HUES48 (cell line): ENCODE measurements around the gene CCDC33.
"Not testable (repeated sequence)": the region's sequence is repeated elsewhere in the genome, so short reads cannot be mapped to it uniquely, and the experiment has no call there.

ENCODE experiments used
- H3K27ac ChIP-seq: one replicate; pipeline ENCODE4 v1.7.0; 2013; ENCODE audit warnings: low read depth, low read length, inconsistent platforms
- H3K27me3 ChIP-seq: 2 replicates; pipeline ENCODE4 v1.6.1; 2013; ENCODE audit warnings: mild to moderate bottlenecking, low read length; ENCODE audit not compliant: control insufficient read depth, insufficient read depth
- H3K36me3 ChIP-seq: 2 replicates; pipeline ENCODE4 v1.6.1; 2013; ENCODE audit warnings: low read length; ENCODE audit not compliant: control insufficient read depth, insufficient read depth
- H3K4me1 ChIP-seq: 2 replicates; pipeline ENCODE4 v1.6.1; 2013; ENCODE audit warnings: mild to moderate bottlenecking, low read length; ENCODE audit not compliant: control insufficient read depth, insufficient read depth
- H3K4me3 ChIP-seq: 2 replicates; pipeline ENCODE4 v1.5.1; 2013; ENCODE audit warnings: mild to moderate bottlenecking, low read depth, low read length
- H3K9ac ChIP-seq: 2 replicates; pipeline ENCODE4 v1.6.1; 2013; ENCODE audit warnings: mild to moderate bottlenecking, low read depth, low read length, moderate library complexity
- H3K9me3 ChIP-seq: 2 replicates; pipeline ENCODE4 v1.6.1; 2013; ENCODE audit warnings: low read length; ENCODE audit not compliant: control insufficient read depth, insufficient read depth

The CCDC33 gene

DNA sequence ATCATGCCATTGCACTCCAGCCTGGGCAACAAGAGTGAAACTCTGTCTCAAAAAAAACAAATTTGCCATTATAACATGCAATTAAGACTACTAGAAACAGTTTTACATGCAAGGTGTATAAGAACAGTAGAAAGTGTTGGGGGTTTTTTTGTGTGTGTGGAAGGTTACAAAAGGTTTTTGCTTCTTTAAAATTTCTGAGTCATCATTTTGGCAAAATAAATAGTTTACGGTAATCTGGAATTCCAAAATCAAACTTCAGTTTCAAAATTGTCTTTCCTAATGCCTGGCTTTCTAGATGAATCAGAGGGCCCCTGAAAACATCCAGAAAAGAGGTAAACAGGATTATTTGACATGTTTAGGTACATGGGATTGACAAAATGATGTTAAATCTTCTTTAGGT lies 124.7 kb downstream of the CCDC33 start:
- peaks cover 32% of the 10 kb centered on the region for H3K4me1 ChIP-seq
- not testable (repeated sequence) for H3K4me3 ChIP-seq, H3K36me3 ChIP-seq, H3K27ac ChIP-seq, H3K9me3 ChIP-seq, H3K9ac ChIP-seq
- H3K27me3 ChIP-seq, result peaks cover 18% of the 10 kb centered on the region

DNA sequence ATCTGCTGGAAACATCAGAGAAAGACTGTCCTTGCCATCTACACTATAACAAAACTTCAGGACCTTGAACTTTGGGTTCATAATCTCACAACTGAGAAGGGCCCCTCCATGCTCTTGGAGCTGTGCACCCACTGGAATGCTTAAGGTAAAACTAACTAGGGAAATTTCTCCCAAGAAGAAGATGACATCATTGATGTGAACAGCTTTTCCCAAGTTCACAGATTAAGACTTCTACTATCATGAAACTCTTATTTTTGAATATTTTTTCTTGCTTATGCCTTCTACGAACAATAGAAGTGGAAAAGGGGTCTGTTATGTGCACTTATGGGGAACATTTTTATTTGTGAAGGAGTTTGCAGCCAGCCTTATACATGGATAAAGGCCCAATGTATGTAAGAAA lies 126.4 kb downstream of the CCDC33 start:
- peaks cover 25% of the 10 kb centered on the region for H3K27me3 ChIP-seq
- H3K4me3 ChIP-seq, result no peak overlapping the region
- no peaks in the 10 kb centered on the region for H3K9me3 ChIP-seq
- H3K27ac ChIP-seq, result no peak overlapping the region
- no peak overlapping the region for H3K9ac ChIP-seq
- H3K4me1 ChIP-seq, result peaks cover 32% of the 10 kb centered on the region
- no peaks in the 10 kb centered on the region for H3K36me3 ChIP-seq

DNA sequence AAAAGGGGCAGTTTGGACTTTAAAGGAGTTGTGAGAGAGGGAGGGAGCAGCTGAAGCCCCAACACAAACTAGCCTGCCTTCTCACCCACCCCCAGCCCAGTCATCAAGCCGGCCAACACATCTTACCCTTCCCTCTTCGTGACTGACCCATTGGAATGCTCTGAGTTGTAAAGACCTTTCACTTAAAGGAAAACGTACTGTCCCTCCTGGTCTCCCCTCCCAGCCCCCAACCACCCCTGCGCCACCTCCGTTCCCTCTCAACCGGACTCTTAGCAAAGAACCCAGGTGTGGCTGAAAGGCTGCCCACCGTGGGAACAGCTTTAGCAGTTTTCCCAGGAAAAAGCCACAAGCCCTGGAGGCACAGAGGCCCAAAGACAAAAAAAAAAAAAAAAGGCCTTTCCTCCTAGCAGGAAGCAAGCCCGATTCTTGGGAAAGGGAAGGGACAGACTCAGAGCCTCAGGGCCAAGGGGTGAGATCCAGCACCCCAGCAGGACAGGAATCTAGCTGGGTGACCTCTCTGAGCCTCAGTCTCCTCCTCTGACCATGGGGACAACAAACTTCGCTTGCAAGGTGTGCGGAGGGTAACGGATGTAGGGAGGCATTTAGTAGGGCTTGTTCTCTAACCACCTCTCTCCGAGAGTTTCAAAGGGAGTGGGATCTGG lies 128.9 kb downstream of the CCDC33 start:
- Histone ChIP-seq H3K36me3 (no peaks in the 10 kb centered on the region), H3K4me1 (peaks cover 15% of the 10 kb centered on the region), H3K9me3 (no peaks in the 10 kb centered on the region), H3K4me3 (peak overlapping the region; percentile 67), H3K27me3 (peaks cover 25% of the 10 kb centered on the region), H3K27ac (peak overlapping the region; percentile 60), H3K9ac (peak overlapping the region; percentile 71; the same call in 1 of the 2 replicates)

DNA sequence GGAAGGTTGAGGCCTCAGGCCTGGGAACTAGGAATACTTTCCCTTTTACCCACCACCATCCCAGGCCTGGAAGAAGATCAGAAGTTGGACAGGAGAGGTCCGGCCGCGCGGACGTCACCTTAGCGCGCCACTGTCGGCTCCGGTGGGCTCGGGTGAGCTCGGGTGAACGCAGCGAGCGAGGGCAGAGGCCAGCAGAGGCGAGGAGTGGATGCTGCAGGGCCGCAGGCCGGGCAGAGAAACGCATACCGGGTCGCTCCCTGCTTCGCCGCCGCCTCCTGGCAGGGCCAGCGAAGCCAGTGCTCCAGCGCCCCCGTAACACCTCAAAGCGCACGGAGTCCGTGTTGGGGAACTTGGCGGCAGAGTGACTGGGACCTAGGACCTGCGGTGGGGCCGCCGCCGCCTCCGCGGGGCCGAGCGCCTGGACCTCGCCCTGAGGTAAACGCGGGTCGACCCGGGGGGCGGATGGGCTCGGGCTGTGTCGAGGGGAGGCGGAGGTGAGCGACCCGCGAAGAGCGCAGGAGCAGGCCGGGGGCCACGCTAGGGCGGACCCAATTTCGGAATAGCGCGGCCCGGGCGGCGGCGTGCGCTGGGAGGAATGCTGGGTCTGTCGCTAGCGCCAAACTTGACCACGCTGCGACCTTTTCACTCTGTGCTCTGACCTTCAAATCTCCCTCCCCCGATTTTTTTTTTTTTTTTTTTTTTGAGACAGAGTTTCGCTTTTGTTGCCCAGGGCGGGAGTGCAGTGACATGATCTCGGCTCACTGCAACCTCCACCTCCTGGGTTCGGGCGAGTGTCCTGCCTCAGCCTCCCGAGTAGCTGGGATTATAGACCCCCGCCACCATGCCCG lies 129.7 kb downstream of the CCDC33 start:
- H3K27me3 ChIP-seq, result peaks cover 25% of the 10 kb centered on the region
- peaks cover 14% of the 10 kb centered on the region for H3K4me1 ChIP-seq
- no peaks in the 10 kb centered on the region for H3K36me3 ChIP-seq
- H3K27ac ChIP-seq, result peak overlapping the region; percentile 60
- H3K4me3 ChIP-seq, result peak overlapping the region; percentile 67
- H3K9me3 ChIP-seq, result no peaks in the 10 kb centered on the region
- H3K9ac ChIP-seq, result peak overlapping the region; percentile 71

DNA sequence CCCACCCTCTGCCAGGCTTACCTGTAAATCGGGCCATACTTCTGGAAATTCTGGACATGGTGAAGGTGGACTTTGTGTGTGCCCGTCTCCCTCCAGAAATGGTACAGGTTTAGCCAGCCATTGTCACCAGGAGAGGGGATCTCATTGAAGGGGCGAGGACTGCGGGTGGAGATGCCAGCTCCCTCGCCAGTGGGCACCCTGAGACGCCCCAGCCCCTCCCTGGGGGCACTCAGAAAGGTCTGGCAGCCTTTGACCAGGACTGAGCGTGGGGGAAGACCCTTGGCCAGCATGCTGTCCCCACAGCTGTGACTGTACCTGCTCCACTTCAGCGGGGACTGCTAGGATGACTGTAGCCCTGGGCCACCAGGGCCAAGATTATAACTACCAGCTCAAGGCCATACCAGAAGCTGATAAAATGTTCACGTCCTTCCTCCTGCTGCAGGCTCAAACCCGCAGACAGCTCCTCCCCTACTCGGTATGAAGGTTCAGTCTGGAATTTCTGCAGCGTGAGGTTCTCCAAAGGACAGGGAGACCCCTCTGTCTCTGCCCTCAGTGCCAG lies 131.2 kb downstream of the CCDC33 start, which contains the start of gene CYP11A1:
Gene CYP11A1, minus strand, starts transcription at position 351 of the 559 bp plus-strand sequence. Its CDS starts 61 bp downstream, at position 290.
- no peaks in the 10 kb centered on the region for H3K36me3 ChIP-seq
- no peak within 1 kb of the TSS for H3K9ac ChIP-seq
- H3K27me3 ChIP-seq, result peaks cover 25% of the 10 kb centered on the region
- H3K4me3 ChIP-seq, result no peak within 1 kb of the TSS
- H3K27ac ChIP-seq, result no peak within 1 kb of the TSS
- H3K9me3 ChIP-seq, result no peaks in the 10 kb centered on the region
- H3K4me1 ChIP-seq, result peaks cover 14% of the 10 kb centered on the region

DNA sequence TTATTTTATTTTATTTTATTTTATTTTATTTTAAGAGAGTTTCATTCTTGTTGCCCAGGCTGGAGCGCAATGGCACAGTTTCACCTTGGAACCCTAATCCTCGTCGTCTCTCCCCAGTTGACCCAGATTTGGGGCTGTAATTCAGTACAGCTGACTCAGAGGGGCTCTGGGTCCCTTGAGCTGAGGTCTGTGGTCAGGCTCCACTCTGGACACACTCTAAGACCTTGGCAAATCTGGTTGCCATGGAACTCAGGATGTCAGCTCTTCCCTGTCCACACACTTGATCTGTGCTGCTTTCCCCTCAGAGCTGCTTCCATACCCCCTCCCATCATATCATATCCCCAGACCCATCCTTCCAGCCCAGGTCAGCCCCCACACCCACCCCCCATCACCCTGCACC lies 132.0 kb downstream of the CCDC33 start:
- H3K9me3 ChIP-seq, result no peaks in the 10 kb centered on the region
- H3K36me3 ChIP-seq, result no peaks in the 10 kb centered on the region
- H3K4me1 ChIP-seq, result peaks cover 14% of the 10 kb centered on the region
- H3K9ac ChIP-seq, result no peak overlapping the region
- H3K4me3 ChIP-seq, result no peak overlapping the region
- no peak overlapping the region for H3K27ac ChIP-seq
- H3K27me3 ChIP-seq, result peaks cover 25% of the 10 kb centered on the region

DNA sequence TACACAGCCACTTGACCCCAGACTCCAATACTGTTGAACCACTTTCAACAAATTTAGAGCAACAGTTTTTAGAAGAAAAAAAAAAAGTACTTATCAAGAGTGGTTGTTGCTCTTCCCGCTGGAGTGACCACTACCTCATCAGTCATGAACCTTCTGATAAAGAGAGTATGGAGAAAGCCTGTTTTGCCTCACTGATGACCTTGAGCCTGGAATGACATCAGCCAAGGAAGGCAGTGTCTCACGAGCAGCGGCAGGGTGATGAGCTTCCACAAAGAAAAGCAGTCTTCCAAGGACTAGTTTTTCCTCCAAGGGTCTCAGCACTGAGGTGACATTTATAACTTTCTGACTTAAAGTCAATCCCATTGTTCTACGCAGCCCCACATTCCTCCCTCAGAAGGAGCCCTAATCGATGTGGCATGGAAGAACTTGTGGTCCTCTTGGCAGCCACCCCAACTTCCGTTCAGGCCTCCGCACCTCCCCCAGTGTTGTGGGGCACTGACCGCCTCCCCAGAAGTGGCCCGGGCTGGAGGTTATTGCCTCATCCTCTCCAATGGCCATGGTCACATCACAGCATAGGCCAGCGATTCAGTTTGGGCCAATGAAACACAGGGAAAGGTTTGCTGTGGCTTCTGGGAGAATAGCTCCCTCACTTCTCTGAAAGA lies 133.1 kb downstream of the CCDC33 start:
- Histone ChIP-seq H3K27me3 (peaks cover 23% of the 10 kb centered on the region), H3K4me3 (no peak overlapping the region), H3K4me1 (peaks cover 13% of the 10 kb centered on the region)

DNA sequence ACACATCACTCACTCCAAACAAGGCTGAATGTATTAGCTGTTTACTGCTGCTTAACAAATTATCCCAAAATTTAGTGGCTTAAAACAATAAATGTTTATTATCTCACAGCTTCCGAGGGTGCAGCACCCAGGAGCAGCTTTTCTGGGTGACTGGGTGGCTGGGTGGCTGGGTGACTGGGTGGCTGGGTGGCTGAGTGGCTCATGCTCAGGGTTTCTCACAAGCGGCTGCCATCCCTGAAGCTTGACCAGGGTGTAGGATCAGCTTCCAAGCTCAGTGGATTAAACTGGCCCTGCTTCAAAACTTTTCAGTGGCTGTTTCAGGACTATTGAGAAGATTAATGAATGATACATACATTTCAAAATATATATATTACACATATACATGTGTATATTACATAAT lies 133.6 kb downstream of the CCDC33 start:
- Histone ChIP-seq H3K4me1 (peaks cover 12% of the 10 kb centered on the region), H3K9ac (no peak overlapping the region), H3K4me3 (no peak overlapping the region), H3K27ac (no peak overlapping the region), H3K36me3 (no peaks in the 10 kb centered on the region), H3K9me3 (no peaks in the 10 kb centered on the region), H3K27me3 (peaks cover 20% of the 10 kb centered on the region)

More for the DNA sequence above, 133.1 kb downstream of the CCDC33 start:
- Histone ChIP-seq H3K9me3 (no peaks in the 10 kb centered on the region), H3K27ac (no peak overlapping the region), H3K9ac (no peak overlapping the region), H3K36me3 (no peaks in the 10 kb centered on the region)

DNA sequence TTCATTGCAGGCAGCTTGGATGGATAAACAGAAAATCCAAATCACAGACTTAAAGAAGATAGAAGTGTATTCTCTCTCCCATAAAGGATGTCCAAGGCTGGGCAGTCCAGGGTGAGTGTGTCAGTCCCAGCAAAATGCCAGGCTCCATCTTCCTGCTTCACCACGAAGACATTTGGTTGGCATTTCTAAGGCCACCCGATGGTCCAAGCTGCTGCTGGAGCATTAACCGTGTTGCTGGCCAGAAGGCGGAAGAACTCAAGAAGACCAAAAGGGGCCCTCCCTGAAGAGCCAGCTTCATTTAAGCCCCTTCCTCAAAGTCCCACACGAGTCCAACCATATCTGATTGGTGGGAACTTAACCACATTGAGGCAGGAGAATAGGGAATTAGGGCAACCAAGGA lies 134.3 kb downstream of the CCDC33 start:
- Histone ChIP-seq H3K27ac (no peak overlapping the region), H3K4me3 (no peak overlapping the region), H3K4me1 (peaks cover 9% of the 10 kb centered on the region), H3K9ac (no peak overlapping the region), H3K27me3 (peaks cover 17% of the 10 kb centered on the region), H3K36me3 (no peaks in the 10 kb centered on the region), H3K9me3 (no peaks in the 10 kb centered on the region)

DNA sequence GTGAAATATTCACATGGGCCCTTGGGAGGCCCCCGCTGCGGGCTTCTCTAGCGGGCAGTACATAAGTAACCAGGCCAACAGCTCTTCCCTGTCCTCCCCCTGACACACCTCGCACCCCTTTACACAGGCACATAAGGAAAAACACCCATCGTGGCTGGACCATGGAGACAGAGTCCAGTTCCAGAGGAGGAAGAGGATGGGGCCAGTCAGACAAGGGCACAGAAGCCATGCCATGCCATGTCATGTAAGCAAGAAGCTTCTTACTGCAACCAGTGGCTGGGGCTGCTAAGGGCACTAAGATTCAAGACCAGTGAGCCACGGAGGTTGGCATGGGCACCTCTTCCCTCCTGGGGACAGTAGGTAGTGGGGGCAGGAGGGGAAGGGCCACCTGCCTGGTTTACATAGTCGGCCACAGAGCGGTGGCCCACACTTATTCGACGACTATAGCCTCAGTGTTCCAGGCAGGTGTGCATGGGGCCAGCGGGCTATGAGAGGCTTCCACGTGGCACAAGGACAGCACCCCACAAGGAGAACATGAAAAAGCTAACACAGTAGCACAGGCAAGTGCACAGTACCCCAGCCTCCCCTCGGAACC lies 137.0 kb downstream of the CCDC33 start:
- Histone ChIP-seq H3K27ac (no peak overlapping the region), H3K36me3 (no peaks in the 10 kb centered on the region), H3K9ac (no peak overlapping the region), H3K4me3 (no peak overlapping the region; the same call in 1 of the 2 replicates), H3K4me1 (peaks cover 8% of the 10 kb centered on the region), H3K9me3 (no peaks in the 10 kb centered on the region), H3K27me3 (peaks cover 5% of the 10 kb centered on the region; the same call in 1 of the 2 replicates)
